ENCODE data around the gene TTC24.

DNA sequence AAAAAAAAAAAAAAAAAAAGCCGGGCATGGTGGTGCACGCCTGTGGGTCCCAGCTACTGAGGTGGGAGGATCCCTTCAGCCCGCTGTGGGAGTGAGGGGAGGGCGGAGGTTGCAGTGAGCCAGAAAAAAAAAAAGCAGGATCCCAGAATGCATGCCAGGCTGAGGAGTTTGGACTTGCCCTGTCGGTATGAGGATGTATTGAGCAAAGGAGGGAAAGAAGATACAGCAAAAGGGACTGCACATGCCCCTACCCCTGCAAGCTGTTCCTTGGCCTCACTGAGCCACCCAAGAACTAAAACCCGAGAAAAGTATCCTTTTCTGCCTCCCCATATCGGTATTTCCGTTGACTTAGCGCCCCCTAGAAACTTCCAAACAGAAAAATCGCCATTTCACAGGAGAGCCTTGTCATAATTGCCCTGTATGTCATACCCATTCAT, 23.1 kb downstream of the TTC24 start:
- TF ChIP-seq EZH2 (IDR thresholded peaks at IDR 0.05; ENCODE audit: borderline replicate concordance, insufficient read depth, low read length, poor library complexity, severe bottlenecking), result no peak
- TF ChIP-seq, protein P1, sequence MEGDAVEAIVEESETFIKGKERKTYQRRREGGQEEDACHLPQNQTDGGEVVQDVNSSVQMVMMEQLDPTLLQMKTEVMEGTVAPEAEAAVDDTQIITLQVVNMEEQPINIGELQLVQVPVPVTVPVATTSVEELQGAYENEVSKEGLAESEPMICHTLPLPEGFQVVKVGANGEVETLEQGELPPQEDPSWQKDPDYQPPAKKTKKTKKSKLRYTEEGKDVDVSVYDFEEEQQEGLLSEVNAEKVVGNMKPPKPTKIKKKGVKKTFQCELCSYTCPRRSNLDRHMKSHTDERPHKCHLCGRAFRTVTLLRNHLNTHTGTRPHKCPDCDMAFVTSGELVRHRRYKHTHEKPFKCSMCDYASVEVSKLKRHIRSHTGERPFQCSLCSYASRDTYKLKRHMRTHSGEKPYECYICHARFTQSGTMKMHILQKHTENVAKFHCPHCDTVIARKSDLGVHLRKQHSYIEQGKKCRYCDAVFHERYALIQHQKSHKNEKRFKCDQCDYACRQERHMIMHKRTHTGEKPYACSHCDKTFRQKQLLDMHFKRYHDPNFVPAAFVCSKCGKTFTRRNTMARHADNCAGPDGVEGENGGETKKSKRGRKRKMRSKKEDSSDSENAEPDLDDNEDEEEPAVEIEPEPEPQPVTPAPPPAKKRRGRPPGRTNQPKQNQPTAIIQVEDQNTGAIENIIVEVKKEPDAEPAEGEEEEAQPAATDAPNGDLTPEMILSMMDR (IDR thresholded peaks at IDR 0.05; ENCODE audit: poor library complexity, severe bottlenecking), result peak; percentile 37
- TF ChIP-seq EP300 (conservative IDR thresholded peaks at IDR 0.05; ENCODE audit: poor library complexity, severe bottlenecking), result no peak
- TF ChIP-seq TAF1 (IDR thresholded peaks at IDR 0.05; ENCODE audit: low read depth), result no peak
- TF ChIP-seq POLR2AphosphoS5 (IDR thresholded peaks at IDR 0.05), result no peak
- no peak for TF ChIP-seq SMC3 (conservative IDR thresholded peaks at IDR 0.05; ENCODE audit: poor library complexity)
- TF ChIP-seq, protein P2, sequence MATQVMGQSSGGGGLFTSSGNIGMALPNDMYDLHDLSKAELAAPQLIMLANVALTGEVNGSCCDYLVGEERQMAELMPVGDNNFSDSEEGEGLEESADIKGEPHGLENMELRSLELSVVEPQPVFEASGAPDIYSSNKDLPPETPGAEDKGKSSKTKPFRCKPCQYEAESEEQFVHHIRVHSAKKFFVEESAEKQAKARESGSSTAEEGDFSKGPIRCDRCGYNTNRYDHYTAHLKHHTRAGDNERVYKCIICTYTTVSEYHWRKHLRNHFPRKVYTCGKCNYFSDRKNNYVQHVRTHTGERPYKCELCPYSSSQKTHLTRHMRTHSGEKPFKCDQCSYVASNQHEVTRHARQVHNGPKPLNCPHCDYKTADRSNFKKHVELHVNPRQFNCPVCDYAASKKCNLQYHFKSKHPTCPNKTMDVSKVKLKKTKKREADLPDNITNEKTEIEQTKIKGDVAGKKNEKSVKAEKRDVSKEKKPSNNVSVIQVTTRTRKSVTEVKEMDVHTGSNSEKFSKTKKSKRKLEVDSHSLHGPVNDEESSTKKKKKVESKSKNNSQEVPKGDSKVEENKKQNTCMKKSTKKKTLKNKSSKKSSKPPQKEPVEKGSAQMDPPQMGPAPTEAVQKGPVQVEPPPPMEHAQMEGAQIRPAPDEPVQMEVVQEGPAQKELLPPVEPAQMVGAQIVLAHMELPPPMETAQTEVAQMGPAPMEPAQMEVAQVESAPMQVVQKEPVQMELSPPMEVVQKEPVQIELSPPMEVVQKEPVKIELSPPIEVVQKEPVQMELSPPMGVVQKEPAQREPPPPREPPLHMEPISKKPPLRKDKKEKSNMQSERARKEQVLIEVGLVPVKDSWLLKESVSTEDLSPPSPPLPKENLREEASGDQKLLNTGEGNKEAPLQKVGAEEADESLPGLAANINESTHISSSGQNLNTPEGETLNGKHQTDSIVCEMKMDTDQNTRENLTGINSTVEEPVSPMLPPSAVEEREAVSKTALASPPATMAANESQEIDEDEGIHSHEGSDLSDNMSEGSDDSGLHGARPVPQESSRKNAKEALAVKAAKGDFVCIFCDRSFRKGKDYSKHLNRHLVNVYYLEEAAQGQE (IDR thresholded peaks at IDR 0.05; ENCODE audit: borderline replicate concordance), result no peak

All from neural cell (in vitro differentiated cells).